HUES48 (cell line): ENCODE data around the gene CTPS1.

ENCODE experiments used
- H3K27ac ChIP-seq: one replicate; pipeline ENCODE4 v1.7.0; 2013; ENCODE audit warnings: low read depth, low read length, inconsistent platforms
- H3K27me3 ChIP-seq: 2 replicates; pipeline ENCODE4 v1.6.1; 2013; ENCODE audit warnings: mild to moderate bottlenecking, low read length; ENCODE audit not compliant: control insufficient read depth, insufficient read depth
- H3K36me3 ChIP-seq: 2 replicates; pipeline ENCODE4 v1.6.1; 2013; ENCODE audit warnings: low read length; ENCODE audit not compliant: control insufficient read depth, insufficient read depth
- H3K4me1 ChIP-seq: 2 replicates; pipeline ENCODE4 v1.6.1; 2013; ENCODE audit warnings: mild to moderate bottlenecking, low read length; ENCODE audit not compliant: control insufficient read depth, insufficient read depth
- H3K4me3 ChIP-seq: 2 replicates; pipeline ENCODE4 v1.5.1; 2013; ENCODE audit warnings: mild to moderate bottlenecking, low read depth, low read length
- H3K9ac ChIP-seq: 2 replicates; pipeline ENCODE4 v1.6.1; 2013; ENCODE audit warnings: mild to moderate bottlenecking, low read depth, low read length, moderate library complexity
- H3K9me3 ChIP-seq: 2 replicates; pipeline ENCODE4 v1.6.1; 2013; ENCODE audit warnings: low read length; ENCODE audit not compliant: control insufficient read depth, insufficient read depth

The CTPS1 gene

DNA sequence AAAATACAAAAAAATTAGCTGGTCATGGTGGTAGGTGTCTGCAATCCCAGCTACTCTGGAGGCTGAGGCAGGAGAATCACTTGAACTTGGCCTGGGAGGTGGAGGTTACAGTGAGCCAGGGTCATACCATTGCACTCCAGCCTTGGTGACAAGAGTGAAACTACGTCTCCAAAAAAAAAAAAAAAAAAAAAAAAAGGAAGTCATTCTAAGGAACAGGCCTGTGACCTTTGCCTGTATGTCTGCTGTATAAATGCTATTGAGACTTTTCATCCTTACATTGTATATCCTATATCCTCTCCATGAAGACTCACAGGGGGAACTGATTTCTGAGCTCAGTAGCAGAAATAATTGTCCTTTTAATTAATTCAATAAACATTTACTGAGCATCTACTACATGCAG lies 7.5 kb upstream of the CTPS1 start:
- Histone ChIP-seq H3K27ac (no peak overlapping the region), H3K4me1 (no peaks in the 10 kb centered on the region), H3K4me3 (no peak overlapping the region), H3K9me3 (no peaks in the 10 kb centered on the region), H3K27me3 (no peaks in the 10 kb centered on the region), H3K36me3 (no peaks in the 10 kb centered on the region), H3K9ac (no peak overlapping the region)

DNA sequence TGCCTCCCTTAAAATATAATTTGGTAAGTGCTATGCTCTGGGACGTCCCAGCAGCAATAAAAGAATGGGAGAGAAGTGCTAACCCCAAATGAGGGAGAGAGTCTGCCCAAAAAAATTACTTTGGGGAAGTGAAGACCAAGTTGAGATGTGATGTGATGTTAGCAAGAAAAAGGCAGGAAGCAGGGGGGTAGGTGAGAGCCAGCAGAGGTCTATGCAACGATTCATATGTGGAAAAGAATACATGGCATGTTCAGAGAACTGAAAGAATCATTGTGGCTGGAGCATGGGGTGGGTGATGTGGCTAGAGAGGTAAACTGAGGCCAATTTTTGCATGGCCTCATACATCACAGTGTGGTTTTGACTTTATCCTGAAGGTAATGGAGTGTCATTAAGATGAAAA lies 5.6 kb upstream of the CTPS1 start:
- no peaks in the 10 kb centered on the region for H3K4me1 ChIP-seq
- no peaks in the 10 kb centered on the region for H3K27me3 ChIP-seq
- H3K36me3 ChIP-seq = no peaks in the 10 kb centered on the region
- no peak overlapping the region for H3K9ac ChIP-seq
- no peak overlapping the region for H3K4me3 ChIP-seq
- no peak overlapping the region for H3K27ac ChIP-seq
- no peaks in the 10 kb centered on the region for H3K9me3 ChIP-seq

DNA sequence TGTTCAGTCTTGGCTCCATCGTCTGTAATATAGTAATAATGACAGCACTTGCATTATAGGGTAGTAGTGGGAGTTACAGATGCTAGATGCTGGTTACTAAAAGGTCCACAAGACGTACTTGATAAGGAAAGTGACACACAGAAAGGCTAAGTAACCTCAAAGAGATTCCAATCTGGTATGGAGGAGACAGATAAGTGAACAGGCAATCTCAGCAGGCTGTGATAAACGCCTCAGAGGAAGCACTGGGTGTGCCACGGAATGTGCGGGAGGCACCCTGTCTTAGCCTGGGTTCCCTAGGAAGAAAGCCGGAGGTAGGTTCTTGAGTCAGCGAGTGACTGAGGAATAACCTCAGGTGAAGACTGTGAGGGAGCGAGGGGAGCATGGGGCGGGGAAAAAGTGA lies 4.6 kb upstream of the CTPS1 start:
- Histone ChIP-seq H3K4me1 (no peaks in the 10 kb centered on the region), H3K9me3 (no peaks in the 10 kb centered on the region), H3K9ac (no peak overlapping the region), H3K27me3 (no peaks in the 10 kb centered on the region), H3K4me3 (no peak overlapping the region), H3K36me3 (no peaks in the 10 kb centered on the region), H3K27ac (no peak overlapping the region)

GRCh38 chr1:40976952-40977690 lies 2.4 kb upstream of the CTPS1 start:
- Histone ChIP-seq H3K27me3 (no peaks in the 10 kb centered on the region), H3K9me3 (no peaks in the 10 kb centered on the region), H3K4me3 (no peak overlapping the region), H3K9ac (no peak overlapping the region), H3K4me1 (peaks cover 14% of the 10 kb centered on the region), H3K36me3 (peaks cover 3% of the 10 kb centered on the region; the same call in 1 of the 2 replicates), H3K27ac (no peak overlapping the region)

DNA sequence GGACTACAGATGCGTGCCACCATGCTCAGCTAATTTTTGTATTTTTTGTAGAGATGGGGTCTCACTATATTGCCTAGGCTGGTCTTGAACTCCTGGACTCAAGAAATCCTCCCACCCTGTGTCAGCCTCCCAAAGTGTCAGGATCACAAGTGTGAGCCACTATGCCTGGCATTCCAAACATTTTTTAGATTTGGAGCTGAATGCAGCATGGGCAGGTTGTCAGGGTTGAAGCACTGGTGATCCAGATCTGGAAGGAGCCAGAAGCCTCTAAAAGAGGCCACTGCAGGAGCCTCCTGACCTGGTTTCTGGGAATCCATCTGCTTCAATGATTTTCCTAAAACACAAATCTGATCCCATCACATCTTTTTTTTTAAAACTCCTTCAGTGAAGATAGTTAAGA lies 1.8 kb upstream of the CTPS1 start:
- Histone ChIP-seq H3K27me3 (no peaks in the 10 kb centered on the region), H3K9me3 (no peaks in the 10 kb centered on the region), H3K27ac (no peak overlapping the region), H3K4me3 (no peak overlapping the region), H3K36me3 (peaks cover 4% of the 10 kb centered on the region; the same call in 1 of the 2 replicates), H3K4me1 (peaks cover 14% of the 10 kb centered on the region), H3K9ac (no peak overlapping the region)

DNA sequence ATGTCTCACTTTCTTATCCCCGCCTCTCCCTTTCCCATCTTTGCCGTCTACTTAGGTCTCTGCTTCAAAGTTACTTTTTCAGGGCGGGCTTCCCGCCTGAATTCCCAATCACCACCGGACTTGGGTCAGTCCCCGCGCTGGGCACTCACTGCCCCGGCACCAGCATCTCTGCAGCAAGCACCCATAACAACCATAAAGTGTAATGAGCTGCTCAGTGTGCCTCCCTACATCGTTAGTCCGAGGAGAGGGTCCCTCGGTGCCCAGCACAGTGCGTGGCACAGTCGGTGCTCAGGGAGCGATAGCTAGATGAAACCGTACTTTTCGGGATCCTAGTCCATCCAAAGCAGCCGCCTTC lies 633 bp upstream of the CTPS1 start:
- H3K27me3 ChIP-seq = no peaks in the 10 kb centered on the region
- 0 out of 2 replicates have a peak overlapping the region, but pooled peaks have one; percentile 95 for H3K9ac ChIP-seq
- peaks cover 14% of the 10 kb centered on the region for H3K36me3 ChIP-seq
- H3K4me3 ChIP-seq = peak overlapping the region; percentile 82
- H3K4me1 ChIP-seq = peaks cover 14% of the 10 kb centered on the region
- H3K9me3 ChIP-seq = no peaks in the 10 kb centered on the region
- H3K27ac ChIP-seq = peak overlapping the region; percentile 97

DNA sequence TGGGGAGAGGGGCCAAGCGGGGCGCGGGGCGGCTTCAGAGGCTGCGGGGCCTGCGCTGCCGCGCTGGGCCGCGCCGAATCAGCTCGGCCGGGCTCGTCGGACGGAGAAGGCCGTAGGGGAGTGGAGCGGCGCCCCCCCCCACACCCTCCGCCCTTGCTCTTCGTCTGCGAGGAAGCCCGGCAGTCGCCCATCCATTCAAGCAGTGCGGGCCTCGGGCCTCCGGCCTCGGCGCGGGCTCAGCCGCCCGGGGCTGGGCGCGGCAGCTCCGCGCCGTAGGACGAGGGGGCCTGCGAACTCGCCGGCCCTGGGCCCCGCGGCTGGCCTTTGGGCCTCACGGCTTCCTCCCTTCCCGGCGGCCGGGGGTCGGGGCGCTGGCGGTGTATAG lies 564 bp downstream of the CTPS1 start:
- Histone ChIP-seq H3K27ac (peak overlapping the region; percentile 97), H3K4me1 (peaks cover 14% of the 10 kb centered on the region)

DNA sequence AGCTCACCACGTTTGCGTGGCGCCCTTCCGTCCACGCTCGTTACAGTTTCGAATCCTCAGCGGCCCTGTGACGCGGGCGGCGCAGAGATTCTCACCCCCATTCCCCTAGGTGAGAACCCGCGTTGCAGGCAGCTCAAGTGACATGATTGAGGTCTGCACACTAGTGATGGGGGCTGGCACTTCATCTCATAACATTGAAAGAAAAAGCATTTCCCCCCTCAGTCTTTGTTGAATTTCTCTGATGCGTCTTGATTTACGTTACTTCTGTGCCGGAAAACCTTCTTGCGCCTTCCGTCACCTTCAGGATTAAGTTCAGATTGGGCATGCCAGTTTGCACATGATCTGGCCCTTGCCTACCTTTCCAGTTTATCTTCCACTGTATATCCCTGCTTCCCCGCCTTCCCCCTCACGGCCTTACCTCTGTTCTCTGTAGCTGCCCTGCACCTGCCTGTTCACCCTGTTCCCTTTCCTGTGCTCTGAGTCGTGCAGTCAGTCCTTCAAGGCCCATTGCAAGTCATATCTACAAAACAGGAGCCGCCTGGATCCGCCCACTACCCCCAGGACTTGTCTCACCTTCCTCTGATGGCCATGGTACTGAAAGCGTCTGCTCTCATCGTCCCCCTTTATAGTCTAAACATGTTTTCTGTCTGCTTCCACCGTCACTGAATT lies 1.1 kb downstream of the CTPS1 start:
- no peaks in the 10 kb centered on the region for H3K27me3 ChIP-seq
- H3K9ac ChIP-seq = peak overlapping the region; percentile 95
- H3K4me3 ChIP-seq = peak overlapping the region; percentile 82
- no peaks in the 10 kb centered on the region for H3K9me3 ChIP-seq
- H3K27ac ChIP-seq = peak overlapping the region; percentile 97
- peaks cover 32% of the 10 kb centered on the region for H3K36me3 ChIP-seq
- peaks cover 14% of the 10 kb centered on the region for H3K4me1 ChIP-seq

More for the DNA sequence above, 564 bp downstream of the CTPS1 start:
- H3K4me3 ChIP-seq = peak overlapping the region; percentile 82
- no peaks in the 10 kb centered on the region for H3K27me3 ChIP-seq
- H3K36me3 ChIP-seq = peaks cover 26% of the 10 kb centered on the region
- H3K9ac ChIP-seq = peak overlapping the region; percentile 95
- H3K9me3 ChIP-seq = no peaks in the 10 kb centered on the region

DNA sequence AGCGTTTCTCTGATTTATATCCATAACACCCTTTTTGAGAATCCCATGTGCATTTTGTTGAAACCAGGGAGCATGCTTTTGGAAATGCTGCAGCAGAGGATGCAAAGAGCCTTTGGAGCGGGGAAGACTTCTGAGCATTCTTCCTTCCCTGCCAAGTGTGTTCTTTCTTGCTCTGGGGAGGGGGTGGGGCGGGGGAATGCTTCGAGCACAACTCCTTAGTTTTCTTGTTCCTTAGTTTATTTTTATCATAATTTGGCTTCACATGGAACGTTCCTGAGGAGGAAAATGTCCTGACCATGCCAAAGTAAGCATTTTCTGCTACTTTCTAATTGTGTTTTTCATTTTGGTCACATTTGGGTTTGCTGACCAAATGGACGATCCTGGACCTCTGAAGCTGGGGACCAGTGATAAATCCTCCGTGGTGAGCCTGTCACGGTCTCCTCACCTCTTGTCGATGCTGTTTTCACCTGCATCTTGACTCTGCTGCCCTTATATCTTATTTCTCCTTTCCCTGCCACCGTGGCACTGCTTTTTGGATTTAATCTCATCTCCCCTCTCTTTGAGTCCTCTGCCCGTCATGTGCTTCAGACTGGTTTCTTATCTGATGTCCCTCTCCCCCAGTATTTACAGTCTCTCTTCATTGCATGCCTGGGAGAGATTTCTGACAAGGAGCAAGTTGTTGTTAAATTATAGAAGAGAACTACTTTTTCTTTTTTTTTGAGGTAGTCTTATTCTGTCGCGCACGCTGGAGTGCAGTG lies 2.4 kb downstream of the CTPS1 start:
- Histone ChIP-seq H3K4me3 (peak overlapping the region; percentile 82; the same call in 1 of the 2 replicates), H3K36me3 (peaks cover 44% of the 10 kb centered on the region), H3K27me3 (no peaks in the 10 kb centered on the region), H3K9ac (no peak overlapping the region), H3K27ac (no peak overlapping the region), H3K9me3 (no peaks in the 10 kb centered on the region), H3K4me1 (peaks cover 14% of the 10 kb centered on the region)

GRCh38 chr1:40982721-40983120 lies 3.2 kb downstream of the CTPS1 start:
- peaks cover 53% of the 10 kb centered on the region for H3K36me3 ChIP-seq
- no peak overlapping the region for H3K27ac ChIP-seq
- H3K4me3 ChIP-seq = no peak overlapping the region
- H3K9me3 ChIP-seq = no peaks in the 10 kb centered on the region
- no peak overlapping the region for H3K9ac ChIP-seq
- peaks cover 14% of the 10 kb centered on the region for H3K4me1 ChIP-seq
- no peaks in the 10 kb centered on the region for H3K27me3 ChIP-seq

DNA sequence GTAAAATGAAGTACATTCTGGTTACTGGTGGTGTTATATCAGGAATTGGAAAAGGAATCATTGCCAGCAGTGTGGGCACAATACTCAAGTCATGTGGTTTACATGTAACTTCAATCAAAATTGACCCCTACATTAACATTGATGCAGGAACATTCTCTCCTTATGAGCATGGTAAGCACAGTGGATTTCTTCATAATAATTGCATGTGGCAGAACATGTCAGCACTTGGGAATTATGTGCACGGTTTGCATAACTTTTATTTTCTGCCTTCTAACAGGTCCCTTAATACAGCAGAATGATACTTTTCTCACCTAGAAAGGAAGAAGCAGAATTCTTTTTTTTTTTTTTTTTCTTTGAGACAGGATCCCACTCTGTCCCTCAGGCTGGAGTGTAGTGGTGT lies 3.8 kb downstream of the CTPS1 start:
- Histone ChIP-seq H3K4me1 (peaks cover 14% of the 10 kb centered on the region), H3K9me3 (no peaks in the 10 kb centered on the region), H3K27ac (no peak overlapping the region), H3K27me3 (no peaks in the 10 kb centered on the region), H3K36me3 (peaks cover 59% of the 10 kb centered on the region), H3K4me3 (no peak overlapping the region), H3K9ac (no peak overlapping the region)
